Fibroblast of pulmonary artery (primary cell): Measurements from ENCODE around the gene CCL4L2.
"Not testable (repeated sequence)": the region's sequence is repeated elsewhere in the genome, so short reads cannot be mapped to it uniquely, and the experiment has no call there.

Source experiments
- DNase-seq: peaks from one replicate; pipeline ENCODE4 v3.0.0-alpha.2; 2010; ENCODE audit warnings: low read depth
- H3K4me3 ChIP-seq: replicated peaks from 2 replicates; pipeline ENCODE4 v1.5.1; 2011; ENCODE audit warnings: low read depth, mild to moderate bottlenecking, control low read depth, low read length, moderate library complexity
- CTCF ChIP-seq: IDR thresholded peaks from 2 replicates; pipeline ENCODE4 v1.5.1; 2011; ENCODE audit warnings: mild to moderate bottlenecking, control low read depth, low read length, inconsistent platforms; ENCODE audit errors: missing control alignments

Gene CCL4L2

DNA sequence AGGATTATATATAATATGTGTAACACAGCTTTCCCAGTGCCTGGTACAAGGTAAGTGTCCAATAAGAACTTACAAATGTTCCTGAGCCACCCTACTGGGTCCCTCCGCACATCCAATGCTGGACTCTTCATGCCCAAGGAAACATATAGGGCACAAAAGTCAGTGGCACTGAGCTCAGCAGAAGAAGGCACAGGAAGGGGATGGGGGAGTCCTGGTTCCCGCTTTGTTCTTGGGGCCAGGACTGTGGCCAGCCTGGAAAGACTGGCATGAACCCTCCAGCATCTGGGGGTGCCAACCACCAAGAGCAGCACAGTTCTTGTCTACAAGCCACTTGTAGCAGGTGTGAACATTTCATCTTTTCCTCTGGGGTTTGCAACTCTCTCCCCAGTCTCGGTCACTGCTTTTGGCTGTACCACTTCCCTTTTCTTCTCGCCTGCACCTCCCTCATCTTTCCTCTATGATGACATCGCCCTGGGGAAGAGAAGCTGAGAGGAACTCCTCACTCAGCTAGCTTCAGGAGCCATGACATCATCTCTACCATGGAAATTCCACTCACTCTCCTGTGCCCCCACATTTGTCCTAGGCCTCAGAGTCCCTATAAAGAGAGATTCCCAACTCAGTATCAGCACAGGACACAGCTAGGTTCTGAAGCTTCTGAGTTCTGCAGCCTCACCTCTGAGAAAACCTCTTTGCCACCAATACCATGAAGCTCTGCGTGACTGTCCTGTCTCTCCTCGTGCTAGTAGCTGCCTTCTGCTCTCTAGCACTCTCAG is at the start of gene CCL4L2:
Gene CCL4L2 (plus strand): TSS at position 625 of the 773 bp plus-strand sequence.
- DNase-seq, H3K4me3 ChIP-seq: not testable (repeated sequence)

- not testable (repeated sequence) for DNase-seq
Observed at GRCh38 chr17:36168836-36169235, 42.0 kb upstream of the CCL4L2 start.

DNA sequence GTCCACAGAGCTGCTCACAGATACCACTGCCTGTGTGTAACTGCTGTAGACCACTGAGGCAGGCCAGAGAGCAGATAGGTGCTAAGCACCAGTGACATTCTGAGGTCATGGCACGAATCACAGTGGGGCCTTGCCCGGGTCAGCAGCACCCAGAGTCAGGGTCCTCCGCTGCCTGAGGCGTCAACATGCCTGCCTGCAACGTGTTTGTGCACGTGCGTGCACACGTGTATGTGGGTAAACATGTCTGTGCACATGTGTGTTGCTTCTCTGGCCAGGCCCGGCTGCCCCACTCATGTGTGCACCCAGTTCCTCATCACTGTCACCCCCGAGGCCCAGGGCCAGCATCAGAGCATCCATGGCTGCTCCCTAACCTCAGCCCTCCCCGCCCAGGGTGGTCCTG is 34.3 kb upstream of the CCL4L2 start, which contains the start of gene TBC1D3B:
Gene TBC1D3B (minus strand): TSS at position 101 of the 400 bp plus-strand sequence. CDS start 1,586 bp downstream, outside the sequence.
- not testable (repeated sequence) for DNase-seq, H3K4me3 ChIP-seq

More at GRCh38 chr17:36168836-36169235, 42.0 kb upstream of the CCL4L2 start:
- not testable (repeated sequence) for H3K4me3 ChIP-seq

- not testable (repeated sequence) for H3K4me3 ChIP-seq, DNase-seq
Observed at GRCh38 chr17:36181446-36182175, 29.3 kb upstream of the CCL4L2 start.

DNA sequence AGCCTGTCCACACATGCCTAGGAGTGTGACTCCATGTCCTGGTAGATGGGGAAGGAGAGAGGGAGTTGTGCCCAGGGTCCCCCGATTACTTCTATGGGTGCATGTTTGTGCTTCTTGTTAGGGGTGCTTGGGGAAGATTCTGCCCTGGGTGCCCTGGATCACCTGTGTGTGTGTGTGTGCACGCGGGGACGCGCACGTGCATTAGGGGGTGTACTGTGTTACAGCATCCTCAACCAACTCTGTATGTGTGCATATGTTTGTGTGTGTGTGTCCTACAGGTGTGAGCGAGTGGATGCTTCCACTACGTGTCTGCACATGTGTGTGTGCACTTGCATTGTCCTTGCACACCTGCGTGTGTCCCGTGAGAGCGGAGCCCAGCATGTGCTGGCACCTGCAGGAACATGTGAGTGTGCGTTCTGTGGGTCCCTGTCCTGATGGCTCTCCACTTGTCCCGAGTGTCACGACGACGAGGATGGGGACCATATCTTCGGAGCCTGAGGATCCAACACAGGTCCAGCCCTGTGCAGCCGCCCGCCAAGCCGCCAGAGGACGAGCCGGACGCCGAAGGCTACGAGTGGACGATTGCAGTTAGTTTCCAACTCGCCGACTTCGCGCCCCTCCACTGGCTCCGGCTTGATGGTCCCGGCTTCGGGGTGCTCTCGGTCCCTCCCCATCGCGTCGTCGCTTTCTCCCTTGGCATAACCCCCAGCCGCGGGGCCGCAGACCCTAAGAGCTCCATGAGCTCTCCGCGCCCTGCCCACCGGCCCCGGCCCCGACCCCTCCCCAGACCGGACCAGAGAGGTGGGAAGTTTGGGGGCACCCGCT is 28.5 kb upstream of the CCL4L2 start:
- TF ChIP-seq CTCF = no peak
- peak overlapping the region; percentile 54 for H3K4me3 ChIP-seq
- peak; percentile 9 for DNase-seq

- peak overlapping the region; percentile 54 for H3K4me3 ChIP-seq
- no peak for TF ChIP-seq CTCF
Observed at GRCh38 chr17:36183001-36183971, 27.6 kb upstream of the CCL4L2 start.

GRCh38 chr17:36184023-36184765 is 26.7 kb upstream of the CCL4L2 start:
- no peak for TF ChIP-seq CTCF
- DNase-seq = no peak
- peak overlapping the region; percentile 54 for H3K4me3 ChIP-seq

More at GRCh38 chr17:36183001-36183971, 27.6 kb upstream of the CCL4L2 start:
- peak; percentile 52 for DNase-seq

- no peak for DNase-seq
- TF ChIP-seq CTCF = no peak
- no peak overlapping the region for H3K4me3 ChIP-seq
Observed at GRCh38 chr17:36185416-36185815, 25.4 kb upstream of the CCL4L2 start.

DNA sequence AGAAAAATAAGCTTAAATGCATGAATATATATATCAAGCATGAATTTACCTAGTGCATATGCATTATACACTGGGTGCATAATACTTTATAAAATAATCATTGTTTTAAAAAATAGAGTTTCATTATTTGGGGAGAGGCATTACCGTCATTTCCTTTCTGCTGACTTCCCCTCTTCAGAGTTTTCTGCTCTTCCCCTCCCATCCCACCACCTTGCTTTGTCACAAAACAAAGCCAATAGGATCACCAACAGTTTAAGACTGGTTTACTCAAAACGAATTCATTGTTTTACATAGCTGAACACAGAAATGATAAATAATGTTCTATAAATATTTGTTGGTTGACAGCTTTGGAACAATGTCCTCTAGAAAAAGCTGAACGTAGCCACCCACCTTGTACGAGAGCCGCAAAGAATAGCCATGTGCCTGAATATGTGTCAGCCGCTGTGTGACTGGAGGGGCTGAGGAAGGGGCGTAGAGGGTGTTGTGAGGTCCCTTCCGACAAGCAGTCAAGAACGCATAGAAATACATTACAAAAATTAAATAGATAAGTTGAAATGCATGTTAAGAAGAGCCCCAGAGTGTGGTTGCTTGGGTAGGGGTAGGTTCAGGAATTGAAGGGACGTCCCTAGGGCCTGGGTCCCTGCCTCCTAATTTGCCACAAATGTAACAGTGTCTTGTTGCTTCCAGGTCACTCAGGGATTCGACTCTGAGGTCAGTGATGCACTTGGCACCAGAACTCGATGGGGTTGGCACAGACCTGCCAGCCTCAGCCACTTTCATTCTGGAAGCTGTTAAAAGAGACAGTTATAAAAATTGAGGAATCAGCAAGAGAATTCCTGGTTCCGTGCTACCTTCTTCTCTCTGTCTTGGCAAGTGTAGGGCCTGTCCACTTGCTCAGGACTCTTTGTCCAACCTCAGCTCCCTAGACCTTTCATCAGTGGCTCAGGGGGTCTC is 23.8 kb upstream of the CCL4L2 start:
- DNase-seq, H3K4me3 ChIP-seq: not testable (repeated sequence)

- H3K4me3 ChIP-seq, DNase-seq: not testable (repeated sequence)
Observed at GRCh38 chr17:36187943-36188665, 22.8 kb upstream of the CCL4L2 start.
